SJCRH30 (cell line): ENCODE results near the gene ABCE1. TPM values are rescaled to one million over a fixed set of nuclear protein-coding genes. Genes with fewer than 3 reads are reported as not detected.

Experiments used
- DNase-seq, 2 experiments: peaks; one replicate each; pipeline ENCODE4 v3.0.0-alpha.2; 2015 to 2020
- H3K27ac ChIP-seq: fragments of 250-450 bp; sonication (Bioruptor Pico); 2 replicates; pipeline ENCODE4 v1.5.1; 2020; ENCODE audit warnings: mild to moderate bottlenecking, moderate library complexity
- H3K27me3 ChIP-seq: fragments of 250-450 bp; sonication (Bioruptor Pico); 2 replicates; pipeline ENCODE4 v1.5.1; 2020; ENCODE audit warnings: mild to moderate bottlenecking, moderate library complexity
- H3K36me3 ChIP-seq: fragments of 250-450 bp; sonication (Bioruptor Pico); 2 replicates; pipeline ENCODE4 v1.5.1; 2020; ENCODE audit warnings: mild to moderate bottlenecking, moderate library complexity
- H3K4me1 ChIP-seq: fragments of 250-450 bp; sonication (Bioruptor Pico); 2 replicates; pipeline ENCODE4 v1.5.1; 2020; ENCODE audit warnings: mild to moderate bottlenecking, moderate library complexity
- H3K4me3 ChIP-seq: fragments of 250-450 bp; sonication (Bioruptor Pico); 2 replicates; pipeline ENCODE4 v1.5.1; 2020; ENCODE audit warnings: mild to moderate bottlenecking, moderate library complexity
- H3K9me3 ChIP-seq: fragments of 250-450 bp; sonication (Bioruptor Pico); replicated peaks from 2 replicates; pipeline ENCODE4 v1.5.1; 2020; ENCODE audit warnings: mild to moderate bottlenecking, moderate library complexity
- total RNA-seq: library from RNA; depleted of rRNA; stranded (reverse); fragments of >200 nt; shearing (Covaris generic); gene quantifications from 2 replicates; pipeline ENCODE4 v1.2.3, GENCODE V29; 2014

The ABCE1 gene
- total RNA-seq, 1 experiment from 2014 or later, result 179 TPM

GRCh38 chr4:145083891-145084605 lies 14.1 kb upstream of the ABCE1 start:
- H3K36me3 ChIP-seq, result peaks cover 13% of the 10 kb centered on the region
- no peak overlapping the region for H3K4me3 ChIP-seq
- no peak overlapping the region for H3K27ac ChIP-seq
- DNase-seq, result no peak
- no peaks in the 10 kb centered on the region for H3K27me3 ChIP-seq
- no peaks in the 10 kb centered on the region for H3K4me1 ChIP-seq
- H3K9me3 ChIP-seq, result no peaks in the 10 kb centered on the region

GRCh38 chr4:145090380-145090779 lies 7.7 kb upstream of the ABCE1 start:
- Histone ChIP-seq H3K9me3 (no peaks in the 10 kb centered on the region), H3K4me1 (no peaks in the 10 kb centered on the region), H3K36me3 (peaks cover 38% of the 10 kb centered on the region), H3K27ac (no peak overlapping the region), H3K4me3 (no peak overlapping the region), H3K27me3 (no peaks in the 10 kb centered on the region)
- no peak for DNase-seq

- Histone ChIP-seq H3K9me3 (no peaks in the 10 kb centered on the region), H3K27me3 (no peaks in the 10 kb centered on the region), H3K4me3 (no peak overlapping the region), H3K4me1 (no peaks in the 10 kb centered on the region), H3K27ac (no peak overlapping the region), H3K36me3 (peaks cover 32% of the 10 kb centered on the region)
- DNase-seq, result no peak
Measured at GRCh38 chr4:145093638-145094037, 4.5 kb upstream of the ABCE1 start.

- Histone ChIP-seq H3K4me3 (peak overlapping the region; percentile 90), H3K27ac (peak overlapping the region; percentile 95), H3K9me3 (no peaks in the 10 kb centered on the region), H3K4me1 (0 out of 2 replicates have a peak, but pooled peaks cover 4% of the 10 kb centered on the region), H3K27me3 (no peaks in the 10 kb centered on the region), H3K36me3 (peaks cover 26% of the 10 kb centered on the region)
- DNase-seq, result no peak
Measured at GRCh38 chr4:145097331-145097820, 735 bp upstream of the ABCE1 start.

GRCh38 chr4:145098675-145099037 lies 545 bp downstream of the ABCE1 start:
- Histone ChIP-seq H3K9me3 (no peaks in the 10 kb centered on the region), H3K4me1 (0 out of 2 replicates have a peak, but pooled peaks cover 4% of the 10 kb centered on the region), H3K27me3 (no peaks in the 10 kb centered on the region), H3K36me3 (peaks cover 27% of the 10 kb centered on the region), H3K4me3 (peak overlapping the region; percentile 90), H3K27ac (peak overlapping the region; percentile 95)
- DNase-seq, result peak in 1 of 2 experiments; percentile 52

- Histone ChIP-seq H3K4me1 (0 out of 2 replicates have a peak, but pooled peaks cover 4% of the 10 kb centered on the region), H3K36me3 (peaks cover 22% of the 10 kb centered on the region), H3K27ac (peak overlapping the region; percentile 95), H3K4me3 (peak overlapping the region; percentile 90), H3K27me3 (no peaks in the 10 kb centered on the region), H3K9me3 (no peaks in the 10 kb centered on the region)
- peak in 1 of 2 experiments; percentile 2 for DNase-seq
Measured at GRCh38 chr4:145099653-145100052, 1.5 kb downstream of the ABCE1 start.

GRCh38 chr4:145101091-145101490 lies 3.0 kb downstream of the ABCE1 start:
- DNase-seq, result no peak
- Histone ChIP-seq H3K36me3 (peaks cover 33% of the 10 kb centered on the region), H3K27ac (no peak overlapping the region), H3K9me3 (no peaks in the 10 kb centered on the region), H3K4me3 (no peak overlapping the region), H3K4me1 (peaks cover 4% of the 10 kb centered on the region; the same call in 1 of the 2 replicates), H3K27me3 (no peaks in the 10 kb centered on the region)

GRCh38 chr4:145102619-145103018 lies 4.5 kb downstream of the ABCE1 start:
- H3K9me3 ChIP-seq, result no peaks in the 10 kb centered on the region
- no peaks in the 10 kb centered on the region for H3K27me3 ChIP-seq
- H3K27ac ChIP-seq, result no peak overlapping the region
- no peak for DNase-seq
- H3K36me3 ChIP-seq, result peaks cover 45% of the 10 kb centered on the region
- H3K4me1 ChIP-seq, result peaks cover 12% of the 10 kb centered on the region; the same call in 1 of the 2 replicates
- no peak overlapping the region for H3K4me3 ChIP-seq

GRCh38 chr4:145103496-145103895 lies 5.4 kb downstream of the ABCE1 start:
- Histone ChIP-seq H3K4me3 (no peak overlapping the region), H3K27me3 (no peaks in the 10 kb centered on the region), H3K4me1 (peaks cover 12% of the 10 kb centered on the region; the same call in 1 of the 2 replicates), H3K27ac (no peak overlapping the region), H3K9me3 (no peaks in the 10 kb centered on the region), H3K36me3 (peaks cover 54% of the 10 kb centered on the region)
- no peak for DNase-seq

- H3K36me3 ChIP-seq, result peaks cover 78% of the 10 kb centered on the region
- H3K27me3 ChIP-seq, result no peaks in the 10 kb centered on the region
- no peaks in the 10 kb centered on the region for H3K9me3 ChIP-seq
- no peak overlapping the region for H3K4me3 ChIP-seq
- peaks cover 8% of the 10 kb centered on the region; the same call in 1 of the 2 replicates for H3K4me1 ChIP-seq
- DNase-seq, result peak in 1 of 2 experiments; percentile 41
- peak overlapping the region; percentile 14; the same call in 1 of the 2 replicates for H3K27ac ChIP-seq
Measured at GRCh38 chr4:145107126-145107525, 9.0 kb downstream of the ABCE1 start.

- H3K27me3 ChIP-seq, result no peaks in the 10 kb centered on the region
- no peaks in the 10 kb centered on the region for H3K9me3 ChIP-seq
- DNase-seq, result no peak
- H3K27ac ChIP-seq, result no peak overlapping the region
- H3K36me3 ChIP-seq, result peaks cover 84% of the 10 kb centered on the region
- H3K4me3 ChIP-seq, result no peak overlapping the region
- peaks cover 8% of the 10 kb centered on the region; the same call in 1 of the 2 replicates for H3K4me1 ChIP-seq
Measured at GRCh38 chr4:145108128-145108527, 10.0 kb downstream of the ABCE1 start.

GRCh38 chr4:145125396-145125795 lies 27.3 kb downstream of the ABCE1 start:
- no peak for DNase-seq
- H3K9me3 ChIP-seq, result no peaks in the 10 kb centered on the region
- H3K4me3 ChIP-seq, result no peak overlapping the region
- no peaks in the 10 kb centered on the region for H3K4me1 ChIP-seq
- peaks cover 77% of the 10 kb centered on the region for H3K36me3 ChIP-seq
- H3K27me3 ChIP-seq, result no peaks in the 10 kb centered on the region
- no peak overlapping the region for H3K27ac ChIP-seq

- no peak overlapping the region for H3K4me3 ChIP-seq
- H3K27me3 ChIP-seq, result no peaks in the 10 kb centered on the region
- no peaks in the 10 kb centered on the region for H3K4me1 ChIP-seq
- no peak for DNase-seq
- H3K27ac ChIP-seq, result no peak overlapping the region
- peaks cover 42% of the 10 kb centered on the region for H3K36me3 ChIP-seq
- no peaks in the 10 kb centered on the region for H3K9me3 ChIP-seq
Measured at GRCh38 chr4:145130130-145130529, 32.0 kb downstream of the ABCE1 start.

- DNase-seq, result no peak
- Histone ChIP-seq H3K27me3 (no peaks in the 10 kb centered on the region), H3K9me3 (no peaks in the 10 kb centered on the region), H3K27ac (no peak overlapping the region), H3K4me1 (no peaks in the 10 kb centered on the region), H3K36me3 (peaks cover 34% of the 10 kb centered on the region), H3K4me3 (no peak overlapping the region)
Measured at GRCh38 chr4:145130788-145131399, 32.8 kb downstream of the ABCE1 start.

- no peaks in the 10 kb centered on the region for H3K9me3 ChIP-seq
- H3K4me3 ChIP-seq, result no peak overlapping the region
- peaks cover 27% of the 10 kb centered on the region for H3K36me3 ChIP-seq
- no peak overlapping the region for H3K27ac ChIP-seq
- DNase-seq, result no peak
- H3K27me3 ChIP-seq, result no peaks in the 10 kb centered on the region
- no peaks in the 10 kb centered on the region for H3K4me1 ChIP-seq
Measured at GRCh38 chr4:145131848-145132247, 33.7 kb downstream of the ABCE1 start.
